Measurements from ENCODE around the gene FOXP2. TPM values are rescaled to one million over a fixed set of nuclear protein-coding genes. Genes with fewer than 3 reads are reported as not detected.

FOXP2 gene
- total and polyA plus RNA-seq, 9 of the 15 experiments (the other 6 are each of a cell fraction or from before 2014, with no cell fraction given) = not detected

DNA sequence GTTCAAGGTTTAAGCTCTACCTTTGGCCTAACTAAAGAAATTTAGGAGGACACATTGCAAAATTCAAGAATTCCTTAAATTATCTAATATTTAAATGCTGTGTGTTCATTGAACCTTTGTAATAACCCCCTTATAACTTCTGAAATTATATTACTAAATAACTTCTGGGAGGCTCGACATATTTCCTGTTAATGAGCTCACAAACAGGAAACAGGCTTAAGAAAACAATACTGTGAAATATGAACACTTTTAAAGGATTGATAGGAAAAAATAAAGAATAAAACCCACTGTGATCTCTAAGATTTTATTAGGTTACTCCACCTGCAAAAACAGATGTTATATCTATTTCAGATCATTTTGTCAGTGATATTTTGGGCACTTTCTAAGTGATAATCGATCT is 74.1 kb downstream of the FOXP2 start:
- no peak overlapping the region for H3K4me2 ChIP-seq (ENCODE audit: insufficient read depth, low read length)
- intact Hi-C loops (cut with micrococcal nuclease) (no loop called here), in situ Hi-C loops (cut with MboI) (no loop called here)
- no peaks in the 10 kb centered on the region for H4K20me1 ChIP-seq (replicated peaks; ENCODE audit: control insufficient read depth, insufficient read depth, low read length)
- CTCF ChIA-PET (ENCODE audit: low intra/inter-chr PET ratio) = no interaction called here
- H3K27ac ChIP-seq (ENCODE audit: extremely low read depth, low read depth, low read length) = no peak overlapping the region
- BruUV-seq (replicated peaks) = no TSS peak
- no peaks in the 10 kb centered on the region for H3K79me2 ChIP-seq (ENCODE audit: control insufficient read depth, insufficient read depth, low read length)
- no peaks in the 10 kb centered on the region for H3K9me3 ChIP-seq (replicated peaks; ENCODE audit: control insufficient read depth, insufficient read depth, low read depth, low read length)
- H3K4me3 ChIP-seq = no peak overlapping the region
- no peaks in the 10 kb centered on the region for H3K9me1 ChIP-seq (ENCODE audit: control insufficient read depth, insufficient read depth, low read length)
- DNase-seq (ENCODE audit: extremely low read depth in 1 of 4, low spot score in 3 of 4) = no peak
- POLR2A ChIA-PET = no interaction called here
- H3K9ac ChIP-seq (ENCODE audit: insufficient read depth in 1 of 2, low read depth in 2 of 2, low read length in 2 of 2) = no peak overlapping the region
- no peaks in the 10 kb centered on the region for H3K27me3 ChIP-seq (ENCODE audit: control insufficient read depth in 2 of 2, insufficient read depth in 2 of 2, low read length in 2 of 2)
- FAIRE-seq = no peak
- no peaks in the 10 kb centered on the region for H3K4me1 ChIP-seq (replicated peaks in 1 of 2; ENCODE audit: control insufficient read depth in 2 of 2, insufficient read depth in 2 of 2, low read length in 2 of 2)
- H3K36me3 ChIP-seq (ENCODE audit: control insufficient read depth, insufficient read depth, low read length) = no peaks in the 10 kb centered on the region
- WGBS (ENCODE audit: insufficient coverage, low coverage, missing lambda C conversion rate) = 0% methylated on average over 2 of the region's 2 CpGs
- ATAC-seq = no peak
- H2AFZ ChIP-seq (ENCODE audit: low read depth, low read length) = no peak overlapping the region
- no peak for TF ChIP-seq DMBX1 (CRISPR knock-in tag; IDR thresholded peaks at IDR 0.05; ENCODE audit: borderline replicate concordance)
- no peak for TF ChIP-seq CEBPG (CRISPR knock-in tag; IDR thresholded peaks at IDR 0.05)
- no peak for TF ChIP-seq CEBPG (tag; conservative IDR thresholded peaks at IDR 0.05 in 1 of 2, IDR thresholded peaks at IDR 0.05 in 1 of 2)
- TF ChIP-seq, protein P1, sequence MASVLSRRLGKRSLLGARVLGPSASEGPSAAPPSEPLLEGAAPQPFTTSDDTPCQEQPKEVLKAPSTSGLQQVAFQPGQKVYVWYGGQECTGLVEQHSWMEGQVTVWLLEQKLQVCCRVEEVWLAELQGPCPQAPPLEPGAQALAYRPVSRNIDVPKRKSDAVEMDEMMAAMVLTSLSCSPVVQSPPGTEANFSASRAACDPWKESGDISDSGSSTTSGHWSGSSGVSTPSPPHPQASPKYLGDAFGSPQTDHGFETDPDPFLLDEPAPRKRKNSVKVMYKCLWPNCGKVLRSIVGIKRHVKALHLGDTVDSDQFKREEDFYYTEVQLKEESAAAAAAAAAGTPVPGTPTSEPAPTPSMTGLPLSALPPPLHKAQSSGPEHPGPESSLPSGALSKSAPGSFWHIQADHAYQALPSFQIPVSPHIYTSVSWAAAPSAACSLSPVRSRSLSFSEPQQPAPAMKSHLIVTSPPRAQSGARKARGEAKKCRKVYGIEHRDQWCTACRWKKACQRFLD (CRISPR knock-in tag; IDR thresholded peaks at IDR 0.05) = no peak
- TF ChIP-seq, protein P2, sequence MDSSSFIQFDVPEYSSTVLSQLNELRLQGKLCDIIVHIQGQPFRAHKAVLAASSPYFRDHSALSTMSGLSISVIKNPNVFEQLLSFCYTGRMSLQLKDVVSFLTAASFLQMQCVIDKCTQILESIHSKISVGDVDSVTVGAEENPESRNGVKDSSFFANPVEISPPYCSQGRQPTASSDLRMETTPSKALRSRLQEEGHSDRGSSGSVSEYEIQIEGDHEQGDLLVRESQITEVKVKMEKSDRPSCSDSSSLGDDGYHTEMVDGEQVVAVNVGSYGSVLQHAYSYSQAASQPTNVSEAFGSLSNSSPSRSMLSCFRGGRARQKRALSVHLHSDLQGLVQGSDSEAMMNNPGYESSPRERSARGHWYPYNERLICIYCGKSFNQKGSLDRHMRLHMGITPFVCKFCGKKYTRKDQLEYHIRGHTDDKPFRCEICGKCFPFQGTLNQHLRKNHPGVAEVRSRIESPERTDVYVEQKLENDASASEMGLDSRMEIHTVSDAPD (CRISPR knock-in tag; IDR thresholded peaks at IDR 0.05) = no peak
- no peak for TF ChIP-seq DNMT1 (IDR thresholded peaks at IDR 0.05)
- TF ChIP-seq DPF2 (IDR thresholded peaks at IDR 0.05) = no peak
- TF ChIP-seq, protein P3, sequence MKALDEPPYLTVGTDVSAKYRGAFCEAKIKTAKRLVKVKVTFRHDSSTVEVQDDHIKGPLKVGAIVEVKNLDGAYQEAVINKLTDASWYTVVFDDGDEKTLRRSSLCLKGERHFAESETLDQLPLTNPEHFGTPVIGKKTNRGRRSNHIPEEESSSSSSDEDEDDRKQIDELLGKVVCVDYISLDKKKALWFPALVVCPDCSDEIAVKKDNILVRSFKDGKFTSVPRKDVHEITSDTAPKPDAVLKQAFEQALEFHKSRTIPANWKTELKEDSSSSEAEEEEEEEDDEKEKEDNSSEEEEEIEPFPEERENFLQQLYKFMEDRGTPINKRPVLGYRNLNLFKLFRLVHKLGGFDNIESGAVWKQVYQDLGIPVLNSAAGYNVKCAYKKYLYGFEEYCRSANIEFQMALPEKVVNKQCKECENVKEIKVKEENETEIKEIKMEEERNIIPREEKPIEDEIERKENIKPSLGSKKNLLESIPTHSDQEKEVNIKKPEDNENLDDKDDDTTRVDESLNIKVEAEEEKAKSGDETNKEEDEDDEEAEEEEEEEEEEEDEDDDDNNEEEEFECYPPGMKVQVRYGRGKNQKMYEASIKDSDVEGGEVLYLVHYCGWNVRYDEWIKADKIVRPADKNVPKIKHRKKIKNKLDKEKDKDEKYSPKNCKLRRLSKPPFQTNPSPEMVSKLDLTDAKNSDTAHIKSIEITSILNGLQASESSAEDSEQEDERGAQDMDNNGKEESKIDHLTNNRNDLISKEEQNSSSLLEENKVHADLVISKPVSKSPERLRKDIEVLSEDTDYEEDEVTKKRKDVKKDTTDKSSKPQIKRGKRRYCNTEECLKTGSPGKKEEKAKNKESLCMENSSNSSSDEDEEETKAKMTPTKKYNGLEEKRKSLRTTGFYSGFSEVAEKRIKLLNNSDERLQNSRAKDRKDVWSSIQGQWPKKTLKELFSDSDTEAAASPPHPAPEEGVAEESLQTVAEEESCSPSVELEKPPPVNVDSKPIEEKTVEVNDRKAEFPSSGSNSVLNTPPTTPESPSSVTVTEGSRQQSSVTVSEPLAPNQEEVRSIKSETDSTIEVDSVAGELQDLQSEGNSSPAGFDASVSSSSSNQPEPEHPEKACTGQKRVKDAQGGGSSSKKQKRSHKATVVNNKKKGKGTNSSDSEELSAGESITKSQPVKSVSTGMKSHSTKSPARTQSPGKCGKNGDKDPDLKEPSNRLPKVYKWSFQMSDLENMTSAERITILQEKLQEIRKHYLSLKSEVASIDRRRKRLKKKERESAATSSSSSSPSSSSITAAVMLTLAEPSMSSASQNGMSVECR (CRISPR knock-in tag; IDR thresholded peaks at IDR 0.05) = no peak
- no peak for TF ChIP-seq TAF7 (tag; IDR thresholded peaks at IDR 0.05)
- TF ChIP-seq ELF4 (CRISPR knock-in tag; IDR thresholded peaks at IDR 0.05) = no peak
- no peak for TF ChIP-seq HNRNPL (IDR thresholded peaks at IDR 0.05; ENCODE audit: low read depth, low read length)
- TF ChIP-seq FOXA1 (IDR thresholded peaks at IDR 0.05; ENCODE audit: borderline replicate concordance) = no peak
- TF ChIP-seq ZNF23 (CRISPR knock-in tag; IDR thresholded peaks at IDR 0.05) = no peak
- TF ChIP-seq PHB2 (IDR thresholded peaks at IDR 0.05; ENCODE audit: low read depth) = no peak
- TF ChIP-seq, protein P4, sequence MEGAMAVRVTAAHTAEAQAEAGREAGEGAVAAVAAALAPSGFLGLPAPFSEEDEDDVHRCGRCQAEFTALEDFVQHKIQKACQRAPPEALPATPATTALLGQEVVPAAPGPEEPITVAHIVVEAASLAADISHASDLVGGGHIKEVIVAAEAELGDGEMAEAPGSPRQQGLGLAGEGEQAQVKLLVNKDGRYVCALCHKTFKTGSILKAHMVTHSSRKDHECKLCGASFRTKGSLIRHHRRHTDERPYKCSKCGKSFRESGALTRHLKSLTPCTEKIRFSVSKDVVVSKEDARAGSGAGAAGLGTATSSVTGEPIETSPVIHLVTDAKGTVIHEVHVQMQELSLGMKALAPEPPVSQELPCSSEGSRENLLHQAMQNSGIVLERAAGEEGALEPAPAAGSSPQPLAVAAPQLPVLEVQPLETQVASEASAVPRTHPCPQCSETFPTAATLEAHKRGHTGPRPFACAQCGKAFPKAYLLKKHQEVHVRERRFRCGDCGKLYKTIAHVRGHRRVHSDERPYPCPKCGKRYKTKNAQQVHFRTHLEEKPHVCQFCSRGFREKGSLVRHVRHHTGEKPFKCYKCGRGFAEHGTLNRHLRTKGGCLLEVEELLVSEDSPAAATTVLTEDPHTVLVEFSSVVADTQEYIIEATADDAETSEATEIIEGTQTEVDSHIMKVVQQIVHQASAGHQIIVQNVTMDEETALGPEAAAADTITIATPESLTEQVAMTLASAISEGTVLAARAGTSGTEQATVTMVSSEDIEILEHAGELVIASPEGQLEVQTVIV (CRISPR knock-in tag; IDR thresholded peaks at IDR 0.05; ENCODE audit: borderline replicate concordance) = no peak
